ENCODE measurements around the gene TTC21B. TPM values are rescaled to one million over a fixed set of nuclear protein-coding genes. Genes with fewer than 3 reads are reported as not detected.

Gene TTC21B
- total RNA-seq, 1 donor from 2014 or later = 12.0 TPM

- no peak overlapping the region for H3K27ac ChIP-seq (ENCODE audit: low read depth, low read length)
- H3K4me3 Mint-ChIP-seq (ENCODE audit: unreplicated experiment) = no peak overlapping the region
- no peaks in the 10 kb centered on the region for H4K20me1 ChIP-seq (ENCODE audit: insufficient read depth, low read length)
- no peak overlapping the region for H3K27ac Mint-ChIP-seq (ENCODE audit: unreplicated experiment)
- no peak overlapping the region for H3K9ac ChIP-seq (ENCODE audit: low read length)
- H3K79me2 ChIP-seq (ENCODE audit: insufficient read depth, low read length) = no peaks in the 10 kb centered on the region
- no peaks in the 10 kb centered on the region for H3K9me3 ChIP-seq (ENCODE audit: insufficient read depth, low read depth, low read length)
- H3K36me3 ChIP-seq (ENCODE audit: insufficient read depth, low read length) = peaks cover 10% of the 10 kb centered on the region
- TF ChIP-seq EZH2 (IDR thresholded peaks at IDR 0.05; ENCODE audit: insufficient read depth, low read length) = no peak
- no peak for TF ChIP-seq CTCF (IDR thresholded peaks at IDR 0.05; ENCODE audit: insufficient read depth, low read depth, low read length)
- H3K4me1 Mint-ChIP-seq (ENCODE audit: low read depth, unreplicated experiment) = peaks cover 4% of the 10 kb centered on the region
- DNase-seq (ENCODE audit: low read depth) (no peak), FAIRE-seq (no peak)
- no peak overlapping the region for H3K4me3 ChIP-seq (ENCODE audit: insufficient read depth, low read depth, low read length)
- H3K36me3 Mint-ChIP-seq (ENCODE audit: low read depth, unreplicated experiment) = no peaks in the 10 kb centered on the region
- no peak overlapping the region for H2AFZ ChIP-seq (ENCODE audit: low read depth, low read length)
- H3K9me3 Mint-ChIP-seq (ENCODE audit: unreplicated experiment) = no peaks in the 10 kb centered on the region
- H3K27me3 ChIP-seq (ENCODE audit: insufficient read depth, low read length) = no peaks in the 10 kb centered on the region
- H3K4me2 ChIP-seq (ENCODE audit: low read length) = no peak overlapping the region
- H3K4me1 ChIP-seq (ENCODE audit: insufficient read depth, low read length) = peaks cover 4% of the 10 kb centered on the region
- no peaks in the 10 kb centered on the region for H3K27me3 Mint-ChIP-seq (ENCODE audit: low read depth, unreplicated experiment)
These were observed 51.8 kb downstream of the TTC21B start for GRCh38 chr2:165901620-165902298.

- H3K27me3 Mint-ChIP-seq (ENCODE audit: low read depth, unreplicated experiment) = no peaks in the 10 kb centered on the region
- no peak overlapping the region for H3K4me3 ChIP-seq (ENCODE audit: insufficient read depth, low read depth, low read length)
- TF ChIP-seq EZH2 (IDR thresholded peaks at IDR 0.05; ENCODE audit: insufficient read depth, low read length) (no peak), CTCF (IDR thresholded peaks at IDR 0.05; ENCODE audit: insufficient read depth, low read depth, low read length) (no peak)
- H3K79me2 ChIP-seq (ENCODE audit: insufficient read depth, low read length) = no peaks in the 10 kb centered on the region
- H3K4me1 Mint-ChIP-seq (ENCODE audit: low read depth, unreplicated experiment) = no peaks in the 10 kb centered on the region
- no peak for FAIRE-seq
- no peaks in the 10 kb centered on the region for H4K20me1 ChIP-seq (ENCODE audit: insufficient read depth, low read length)
- no peak overlapping the region for H3K4me2 ChIP-seq (ENCODE audit: low read length)
- H3K4me3 Mint-ChIP-seq (ENCODE audit: unreplicated experiment) = no peak overlapping the region
- no peak overlapping the region for H2AFZ ChIP-seq (ENCODE audit: low read depth, low read length)
- no peak for DNase-seq (ENCODE audit: low read depth)
- no peaks in the 10 kb centered on the region for H3K36me3 Mint-ChIP-seq (ENCODE audit: low read depth, unreplicated experiment)
- no peaks in the 10 kb centered on the region for H3K27me3 ChIP-seq (ENCODE audit: insufficient read depth, low read length)
- no peaks in the 10 kb centered on the region for H3K9me3 Mint-ChIP-seq (ENCODE audit: unreplicated experiment)
- peaks cover 12% of the 10 kb centered on the region for H3K36me3 ChIP-seq (ENCODE audit: insufficient read depth, low read length)
- no peak overlapping the region for H3K27ac ChIP-seq (ENCODE audit: low read depth, low read length)
- H3K9ac ChIP-seq (ENCODE audit: low read length) = no peak overlapping the region
- no peak overlapping the region for H3K27ac Mint-ChIP-seq (ENCODE audit: unreplicated experiment)
- H3K4me1 ChIP-seq (ENCODE audit: insufficient read depth, low read length) = no peaks in the 10 kb centered on the region
- H3K9me3 ChIP-seq (ENCODE audit: insufficient read depth, low read depth, low read length) = no peaks in the 10 kb centered on the region
These were observed 54.3 kb downstream of the TTC21B start for GRCh38 chr2:165899311-165899710.

GRCh38 chr2:165898381-165898780 lies 55.2 kb downstream of the TTC21B start:
- Histone ChIP-seq H3K4me2 (ENCODE audit: low read length) (no peak overlapping the region), H3K4me3 (ENCODE audit: insufficient read depth, low read depth, low read length) (no peak overlapping the region), H4K20me1 (ENCODE audit: insufficient read depth, low read length) (no peaks in the 10 kb centered on the region), H3K27me3 (ENCODE audit: insufficient read depth, low read length) (no peaks in the 10 kb centered on the region), H3K9me3 (ENCODE audit: insufficient read depth, low read depth, low read length) (no peaks in the 10 kb centered on the region), H2AFZ (ENCODE audit: low read depth, low read length) (no peak overlapping the region), H3K27ac (ENCODE audit: low read depth, low read length) (no peak overlapping the region), H3K79me2 (ENCODE audit: insufficient read depth, low read length) (no peaks in the 10 kb centered on the region), H3K36me3 (ENCODE audit: insufficient read depth, low read length) (peaks cover 12% of the 10 kb centered on the region), H3K9ac (ENCODE audit: low read length) (no peak overlapping the region), H3K4me1 (ENCODE audit: insufficient read depth, low read length) (no peaks in the 10 kb centered on the region)
- FAIRE-seq (no peak), DNase-seq (ENCODE audit: low read depth) (no peak)
- Mint-ChIP-seq H3K36me3 (ENCODE audit: low read depth, unreplicated experiment) (peaks cover 5% of the 10 kb centered on the region), H3K27me3 (ENCODE audit: low read depth, unreplicated experiment) (no peaks in the 10 kb centered on the region), H3K4me1 (ENCODE audit: low read depth, unreplicated experiment) (no peaks in the 10 kb centered on the region), H3K4me3 (ENCODE audit: unreplicated experiment) (no peak overlapping the region), H3K27ac (ENCODE audit: unreplicated experiment) (no peak overlapping the region), H3K9me3 (ENCODE audit: unreplicated experiment) (no peaks in the 10 kb centered on the region)
- TF ChIP-seq CTCF (IDR thresholded peaks at IDR 0.05; ENCODE audit: insufficient read depth, low read depth, low read length) (no peak), EZH2 (IDR thresholded peaks at IDR 0.05; ENCODE audit: insufficient read depth, low read length) (no peak)

All from astrocyte (in vitro differentiated cells and primary cell).